H9 (cell line): ENCODE results near the gene PSMD8. TPM values are rescaled to one million over a fixed set of nuclear protein-coding genes. Genes with fewer than 3 reads are reported as not detected.
A peak's percentile ranks its signal among the peaks of the same experiment; 100 is the strongest.

Source experiments
- DNase-seq: peaks from one replicate; pipeline ENCODE4 v3.0.0-alpha.2; 2017
- H2AFZ ChIP-seq: one replicate; pipeline ENCODE4 v1.6.1; 2013; ENCODE audit warnings: mild to moderate bottlenecking, low read length, control low read depth, moderate library complexity
- H2AK5ac ChIP-seq: 2 replicates; pipeline ENCODE4 v1.6.1; 2013; ENCODE audit warnings: low read length, control low read depth, mixed read lengths; ENCODE audit not compliant: insufficient read length
- H2BK120ac ChIP-seq: one replicate; pipeline ENCODE4 v1.6.1; 2013; ENCODE audit warnings: low read depth, mild to moderate bottlenecking, low read length, control low read depth, inconsistent platforms; ENCODE audit not compliant: poor library complexity, severe bottlenecking
- H2BK12ac ChIP-seq: 2 replicates; pipeline ENCODE4 v1.6.1; 2013; ENCODE audit warnings: low read length, control low read depth, mixed read lengths, low read depth; ENCODE audit not compliant: insufficient read length
- H2BK15ac ChIP-seq: 2 replicates; pipeline ENCODE4 v1.6.1; 2013; ENCODE audit warnings: low read depth, low read length, control low read depth
- H2BK20ac ChIP-seq: one replicate; pipeline ENCODE4 v1.6.1; 2013; ENCODE audit warnings: low read depth, mild to moderate bottlenecking, low read length, control low read depth, inconsistent platforms; ENCODE audit not compliant: poor library complexity, severe bottlenecking
- H2BK5ac ChIP-seq: 2 replicates; pipeline ENCODE4 v1.6.1; 2013; ENCODE audit warnings: low read length, control low read depth, mixed read lengths; ENCODE audit not compliant: insufficient read length
- H3K14ac ChIP-seq: 2 replicates; pipeline ENCODE4 v1.6.1; 2013; ENCODE audit warnings: low read length, control low read depth; ENCODE audit not compliant: insufficient read depth
- H3K18ac ChIP-seq: 2 replicates; pipeline ENCODE4 v1.6.1; 2013; ENCODE audit warnings: low read depth, mild to moderate bottlenecking, mixed read lengths, low read length, control low read depth; ENCODE audit not compliant: insufficient read length
- H3K23ac ChIP-seq: 2 replicates; pipeline ENCODE4 v1.6.1; 2013; ENCODE audit warnings: low read length, control low read depth, mixed read lengths, low read depth; ENCODE audit not compliant: insufficient read length
- H3K23me2 ChIP-seq: 2 replicates; pipeline ENCODE4 v1.6.1; 2013; ENCODE audit warnings: low read depth, mild to moderate bottlenecking, mixed read lengths, low read length, control low read depth; ENCODE audit not compliant: insufficient read length, poor library complexity, severe bottlenecking
- H3K27ac ChIP-seq: 2 replicates; pipeline ENCODE4 v1.5.1; 2013; ENCODE audit warnings: low read length, control low read depth, mixed read lengths, low read depth; ENCODE audit not compliant: insufficient read length
- H3K27me3 ChIP-seq: 2 replicates; pipeline ENCODE4 v1.6.1; 2013; ENCODE audit warnings: low read length, control low read depth, inconsistent platforms; ENCODE audit not compliant: insufficient read depth
- H3K4ac ChIP-seq: 2 replicates; pipeline ENCODE4 v1.6.1; 2013; ENCODE audit warnings: low read depth, mild to moderate bottlenecking, control low read depth, inconsistent platforms, low read length, moderate library complexity
- H3K4me1 ChIP-seq: 2 replicates; pipeline ENCODE4 v1.6.1; 2013; ENCODE audit warnings: low read length, control low read depth, inconsistent platforms; ENCODE audit not compliant: insufficient read depth
- H3K4me2 ChIP-seq: 2 replicates; pipeline ENCODE4 v1.6.1; 2013; ENCODE audit warnings: low read length, control low read depth, mixed read lengths; ENCODE audit not compliant: insufficient read length, insufficient read depth
- H3K56ac ChIP-seq: 2 replicates; pipeline ENCODE4 v1.6.1; 2013; ENCODE audit warnings: low read depth, mild to moderate bottlenecking, mixed read lengths, low read length, control low read depth; ENCODE audit not compliant: insufficient read length
- H3K79me1 ChIP-seq: 2 replicates; pipeline ENCODE4 v1.6.1; 2013; ENCODE audit warnings: low read depth, mild to moderate bottlenecking, moderate library complexity, low read length, control low read depth, inconsistent platforms; ENCODE audit not compliant: insufficient read depth, poor library complexity, severe bottlenecking
- H3K79me2 ChIP-seq: 2 replicates; pipeline ENCODE4 v1.6.1; 2013; ENCODE audit warnings: low read length, control low read depth, inconsistent platforms; ENCODE audit not compliant: insufficient read depth
- H3K9ac ChIP-seq: 2 replicates; pipeline ENCODE4 v1.6.1; 2013; ENCODE audit warnings: low read length, control low read depth, mixed read lengths; ENCODE audit not compliant: insufficient read length; ENCODE audit errors: extremely low read depth
- H3K9me3 ChIP-seq: one replicate; pipeline ENCODE4 v1.6.1; 2013; ENCODE audit warnings: low read depth, low read length, inconsistent platforms; ENCODE audit not compliant: control insufficient read depth
- H3T11ph ChIP-seq: one replicate; pipeline ENCODE4 v1.6.1; 2013; ENCODE audit warnings: mild to moderate bottlenecking, low read length, control low read depth, inconsistent platforms
- H4K20me1 ChIP-seq: one replicate; pipeline ENCODE4 v1.6.1; 2013; ENCODE audit not compliant: control insufficient read depth, insufficient read length, insufficient read depth
- H4K5ac ChIP-seq: 2 replicates; pipeline ENCODE4 v1.6.1; 2013; ENCODE audit warnings: low read depth, mild to moderate bottlenecking, mixed read lengths, low read length, control low read depth; ENCODE audit not compliant: insufficient read length
- H4K8ac ChIP-seq: replicated peaks from 2 replicates; pipeline ENCODE4 v1.6.1; 2013; ENCODE audit warnings: low read length, control low read depth, mixed read lengths, low read depth; ENCODE audit not compliant: insufficient read length
- H4K91ac ChIP-seq: 2 replicates; pipeline ENCODE4 v1.6.1; 2013; ENCODE audit warnings: low read depth, mild to moderate bottlenecking, moderate library complexity, mixed read lengths, low read length, control low read depth; ENCODE audit not compliant: insufficient read length
- H3K27ac Mint-ChIP-seq, 3 experiments: 2 replicates in 2 of 3; 3 replicates in 1 of 3; pipeline ENCODE4 v1.8.0; 2020 to 2021; ENCODE audit warnings: mixed read lengths in 3 of 3, mild to moderate bottlenecking in 1 of 3, moderate library complexity in 1 of 3
- H3K27me3 Mint-ChIP-seq: 2 replicates; pipeline ENCODE4 v1.8.0; 2021; ENCODE audit warnings: low read depth, mild to moderate bottlenecking, moderate library complexity, mixed read lengths
- H3K36me3 Mint-ChIP-seq, 3 experiments: 2 replicates in 2 of 3; 3 replicates in 1 of 3; pipeline ENCODE4 v1.8.0; 2020 to 2021; ENCODE audit warnings: low read depth in 3 of 3, mixed read lengths in 3 of 3; ENCODE audit not compliant: insufficient read depth in 1 of 3
- H3K4me1 Mint-ChIP-seq, 2 experiments: 2 replicates each; pipeline ENCODE4 v1.8.0; 2020; ENCODE audit warnings: mixed read lengths in 2 of 2
- H3K4me3 Mint-ChIP-seq, 2 experiments: 2 replicates in 1 of 2; 3 replicates in 1 of 2; pipeline ENCODE4 v1.8.0; 2020 to 2021; ENCODE audit warnings: mild to moderate bottlenecking in 2 of 2, mixed read lengths in 2 of 2, moderate library complexity in 1 of 2
- H3K9me3 Mint-ChIP-seq, 2 experiments: 2 replicates in 1 of 2; 3 replicates in 1 of 2; pipeline ENCODE4 v1.8.0; 2020; ENCODE audit warnings: mild to moderate bottlenecking in 2 of 2, mixed read lengths in 2 of 2, moderate library complexity in 1 of 2
- WGBS: extraction: QIAGEN DNeasy Blood & Tissue Kit; methylation state at CpG from one replicate; pipeline ENCODE4 v1.1.7; 2013; ENCODE audit warnings: missing lambda C conversion rate, low lambda C conversion rate, mixed read lengths; ENCODE audit not compliant: insufficient read length; ENCODE audit errors: extremely low coverage; 5-methylcytosine and 5-hydroxymethylcytosine counted together
- total RNA-seq: library from RNA; stranded (reverse); gene quantifications from 2 replicates; pipeline ENCODE4 v1.2.1, GENCODE V29; 2021
- TF ChIP-seq, protein P1 (sequence below): fragments of 200-600 bp; sonication (generic); conservative IDR thresholded peaks from 3 replicates; pipeline ENCODE4 v1.8.0; 2021; ENCODE audit warnings: antibody characterized with exemption, mild to moderate bottlenecking

Gene PSMD8
- total RNA-seq, 1 experiment from 2014 or later = 189 TPM

DNA sequence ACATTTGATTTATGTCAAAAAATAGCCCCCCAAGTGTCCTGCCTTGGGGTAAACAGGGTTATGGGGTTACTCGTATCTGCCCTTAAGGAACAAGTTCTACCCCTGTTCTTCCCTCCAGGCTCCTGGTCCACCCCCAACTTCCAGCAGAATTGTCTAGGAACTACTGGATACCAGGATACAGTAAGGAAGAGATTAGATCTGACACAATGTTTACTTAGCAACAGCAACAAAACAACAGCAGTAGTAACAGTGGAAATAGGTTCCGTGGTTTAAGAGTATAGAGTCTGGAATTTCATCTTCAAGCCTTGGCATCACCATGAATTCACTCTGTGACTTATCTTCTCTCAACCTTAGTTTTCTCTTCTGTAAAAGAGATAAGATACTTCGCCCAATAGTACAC is 26.8 kb downstream of the PSMD8 start:
- Histone ChIP-seq H2BK12ac (no peak overlapping the region), H2BK20ac (no peak overlapping the region), H3K23me2 (peaks cover 5% of the 10 kb centered on the region), H2AK5ac (no peak overlapping the region), H4K20me1 (no peaks in the 10 kb centered on the region), H3K9me3 (no peaks in the 10 kb centered on the region), H3K79me1 (no peaks in the 10 kb centered on the region), H3K56ac (no peak overlapping the region), H3K9ac (no peak overlapping the region), H2BK15ac (no peak overlapping the region), H3K4me1 (no peaks in the 10 kb centered on the region), H3K4ac (no peak overlapping the region), H4K91ac (no peak overlapping the region), H3K4me2 (no peak overlapping the region), H4K5ac (no peak overlapping the region), H4K8ac (no peak overlapping the region), H3K79me2 (no peaks in the 10 kb centered on the region), H3K18ac (no peak overlapping the region), H3T11ph (no peak overlapping the region), H2BK5ac (no peak overlapping the region), H2AFZ (no peak overlapping the region), H3K14ac (no peak overlapping the region), H3K27ac (no peak overlapping the region), H3K23ac (no peak overlapping the region), H2BK120ac (no peak overlapping the region), H3K27me3 (peaks cover 3% of the 10 kb centered on the region; the same call in 1 of the 2 replicates)
- H3K27ac Mint-ChIP-seq = peak overlapping the region in 1 of 3 experiments; percentile 40; a peak in 1 of 7 replicates
- no peak for DNase-seq
- H3K36me3 Mint-ChIP-seq = peaks cover 7 to 15% (median 14%) of the 10 kb centered on the region in 3 experiments
- H3K9me3 Mint-ChIP-seq = no peaks in the 10 kb centered on the region
- TF ChIP-seq, protein P1, sequence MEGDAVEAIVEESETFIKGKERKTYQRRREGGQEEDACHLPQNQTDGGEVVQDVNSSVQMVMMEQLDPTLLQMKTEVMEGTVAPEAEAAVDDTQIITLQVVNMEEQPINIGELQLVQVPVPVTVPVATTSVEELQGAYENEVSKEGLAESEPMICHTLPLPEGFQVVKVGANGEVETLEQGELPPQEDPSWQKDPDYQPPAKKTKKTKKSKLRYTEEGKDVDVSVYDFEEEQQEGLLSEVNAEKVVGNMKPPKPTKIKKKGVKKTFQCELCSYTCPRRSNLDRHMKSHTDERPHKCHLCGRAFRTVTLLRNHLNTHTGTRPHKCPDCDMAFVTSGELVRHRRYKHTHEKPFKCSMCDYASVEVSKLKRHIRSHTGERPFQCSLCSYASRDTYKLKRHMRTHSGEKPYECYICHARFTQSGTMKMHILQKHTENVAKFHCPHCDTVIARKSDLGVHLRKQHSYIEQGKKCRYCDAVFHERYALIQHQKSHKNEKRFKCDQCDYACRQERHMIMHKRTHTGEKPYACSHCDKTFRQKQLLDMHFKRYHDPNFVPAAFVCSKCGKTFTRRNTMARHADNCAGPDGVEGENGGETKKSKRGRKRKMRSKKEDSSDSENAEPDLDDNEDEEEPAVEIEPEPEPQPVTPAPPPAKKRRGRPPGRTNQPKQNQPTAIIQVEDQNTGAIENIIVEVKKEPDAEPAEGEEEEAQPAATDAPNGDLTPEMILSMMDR = no peak
- no peak overlapping the region for H3K4me3 Mint-ChIP-seq
- peaks cover 64% of the 10 kb centered on the region for H3K27me3 Mint-ChIP-seq
- no CpG with 5 or more reads among the region's 3 CpGs for WGBS
- H3K4me1 Mint-ChIP-seq = peaks cover 2 to 6% of the 10 kb centered on the region in 2 experiments; a peak in 2 of 4 replicates
